ENCODE results near the gene HOXC11.

HOXC11 gene

DNA sequence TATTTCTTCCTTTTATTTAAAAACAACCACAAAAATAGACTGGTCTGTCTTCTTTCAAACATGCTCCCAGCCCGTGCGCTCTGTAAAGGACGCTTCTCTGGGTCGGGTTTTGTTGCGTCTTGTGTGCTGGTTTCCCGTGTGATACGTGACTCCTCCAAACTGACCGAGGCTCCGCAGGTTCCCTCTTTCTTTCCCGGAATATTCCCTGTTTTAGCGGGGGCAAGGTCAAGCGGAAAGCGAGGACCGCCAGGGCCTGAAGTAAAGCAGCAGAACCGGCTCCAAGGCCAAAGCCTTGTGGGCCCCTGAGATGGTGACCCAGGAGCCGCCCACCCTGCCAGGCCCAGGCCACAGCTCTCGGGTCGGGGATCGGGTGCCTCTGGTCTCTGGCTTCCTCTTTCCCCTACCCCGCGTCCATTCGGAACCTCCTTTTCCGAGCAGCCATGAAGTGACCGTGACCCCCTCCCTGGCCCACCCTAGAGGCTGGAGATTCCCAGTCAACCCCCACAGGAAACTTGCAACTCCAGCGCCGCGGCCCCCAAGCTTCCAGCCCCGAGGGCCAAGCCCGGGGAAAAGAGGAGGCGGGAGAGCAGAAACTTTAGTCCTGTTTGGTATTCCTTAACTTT lies 11.1 kb downstream of the HOXC11 start:
- no peak for DNase-seq (ENCODE audit: extremely low read depth, low read depth)
- peak overlapping the region; percentile 20 for H3K4me3 ChIP-seq (replicated peaks; ENCODE audit: low read depth, low read length)
- TF ChIP-seq, protein P1, sequence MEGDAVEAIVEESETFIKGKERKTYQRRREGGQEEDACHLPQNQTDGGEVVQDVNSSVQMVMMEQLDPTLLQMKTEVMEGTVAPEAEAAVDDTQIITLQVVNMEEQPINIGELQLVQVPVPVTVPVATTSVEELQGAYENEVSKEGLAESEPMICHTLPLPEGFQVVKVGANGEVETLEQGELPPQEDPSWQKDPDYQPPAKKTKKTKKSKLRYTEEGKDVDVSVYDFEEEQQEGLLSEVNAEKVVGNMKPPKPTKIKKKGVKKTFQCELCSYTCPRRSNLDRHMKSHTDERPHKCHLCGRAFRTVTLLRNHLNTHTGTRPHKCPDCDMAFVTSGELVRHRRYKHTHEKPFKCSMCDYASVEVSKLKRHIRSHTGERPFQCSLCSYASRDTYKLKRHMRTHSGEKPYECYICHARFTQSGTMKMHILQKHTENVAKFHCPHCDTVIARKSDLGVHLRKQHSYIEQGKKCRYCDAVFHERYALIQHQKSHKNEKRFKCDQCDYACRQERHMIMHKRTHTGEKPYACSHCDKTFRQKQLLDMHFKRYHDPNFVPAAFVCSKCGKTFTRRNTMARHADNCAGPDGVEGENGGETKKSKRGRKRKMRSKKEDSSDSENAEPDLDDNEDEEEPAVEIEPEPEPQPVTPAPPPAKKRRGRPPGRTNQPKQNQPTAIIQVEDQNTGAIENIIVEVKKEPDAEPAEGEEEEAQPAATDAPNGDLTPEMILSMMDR (IDR thresholded peaks at IDR 0.05; ENCODE audit: low read depth, low read length, missing control alignments): no peak

DNA sequence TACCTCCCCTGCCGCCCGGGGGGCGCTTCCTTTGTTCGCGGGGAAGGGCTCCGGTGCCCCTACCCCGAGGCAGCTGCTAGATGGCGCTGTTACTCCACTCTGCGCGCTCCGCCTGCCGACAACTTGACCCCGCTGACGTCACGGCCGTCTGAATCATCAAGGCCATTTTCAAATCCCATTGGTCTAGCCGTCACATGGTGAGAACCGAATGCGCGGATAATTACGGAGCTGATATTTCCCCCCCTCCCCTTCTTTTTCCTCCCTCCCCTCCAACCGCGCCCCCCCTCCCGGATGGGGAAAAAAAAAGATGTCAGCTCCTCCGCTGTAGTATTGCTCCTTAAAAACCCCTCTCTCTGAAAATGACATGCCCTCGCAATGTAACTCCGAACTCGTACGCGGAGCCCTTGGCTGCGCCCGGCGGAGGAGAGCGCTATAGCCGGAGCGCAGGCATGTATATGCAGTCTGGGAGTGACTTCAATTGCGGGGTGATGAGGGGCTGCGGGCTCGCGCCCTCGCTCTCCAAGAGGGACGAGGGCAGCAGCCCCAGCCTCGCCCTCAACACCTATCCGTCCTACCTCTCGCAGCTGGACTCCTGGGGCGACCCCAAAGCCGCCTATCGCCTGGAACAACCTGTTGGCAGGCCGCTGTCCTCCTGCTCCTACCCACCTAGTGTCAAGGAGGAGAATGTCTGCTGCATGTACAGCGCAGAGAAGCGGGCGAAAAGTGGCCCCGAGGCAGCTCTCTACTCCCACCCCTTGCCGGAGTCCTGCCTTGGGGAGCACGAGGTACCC lies 12.2 kb downstream of the HOXC11 start, which contains the start of gene HOXC10:
TSS of gene HOXC10 (plus strand) at position 246 of the 791 bp plus-strand sequence. CDS start at position 360, 114 bp downstream.
- peak; percentile 83 for DNase-seq (ENCODE audit: extremely low read depth, low read depth)
- peak within 1 kb of the TSS; percentile 51 for H3K4me3 ChIP-seq (replicated peaks; ENCODE audit: low read depth, low read length)
- TF ChIP-seq, protein P1 (IDR thresholded peaks at IDR 0.05; ENCODE audit: low read depth, low read length, missing control alignments): peak; percentile 74

DNA sequence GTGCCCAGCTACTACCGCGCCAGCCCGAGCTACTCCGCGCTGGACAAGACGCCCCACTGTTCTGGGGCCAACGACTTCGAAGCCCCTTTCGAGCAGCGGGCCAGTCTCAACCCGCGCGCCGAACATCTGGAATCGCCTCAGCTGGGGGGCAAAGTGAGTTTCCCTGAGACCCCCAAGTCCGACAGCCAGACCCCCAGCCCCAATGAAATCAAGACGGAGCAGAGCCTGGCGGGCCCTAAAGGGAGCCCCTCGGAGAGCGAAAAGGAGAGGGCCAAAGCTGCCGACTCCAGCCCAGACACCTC lies 12.7 kb downstream of the HOXC11 start:
- peak overlapping the region; percentile 51 for H3K4me3 ChIP-seq (replicated peaks; ENCODE audit: low read depth, low read length)
- no peak for DNase-seq (ENCODE audit: extremely low read depth, low read depth)
- TF ChIP-seq, protein P1 (IDR thresholded peaks at IDR 0.05; ENCODE audit: low read depth, low read length, missing control alignments): no peak

DNA sequence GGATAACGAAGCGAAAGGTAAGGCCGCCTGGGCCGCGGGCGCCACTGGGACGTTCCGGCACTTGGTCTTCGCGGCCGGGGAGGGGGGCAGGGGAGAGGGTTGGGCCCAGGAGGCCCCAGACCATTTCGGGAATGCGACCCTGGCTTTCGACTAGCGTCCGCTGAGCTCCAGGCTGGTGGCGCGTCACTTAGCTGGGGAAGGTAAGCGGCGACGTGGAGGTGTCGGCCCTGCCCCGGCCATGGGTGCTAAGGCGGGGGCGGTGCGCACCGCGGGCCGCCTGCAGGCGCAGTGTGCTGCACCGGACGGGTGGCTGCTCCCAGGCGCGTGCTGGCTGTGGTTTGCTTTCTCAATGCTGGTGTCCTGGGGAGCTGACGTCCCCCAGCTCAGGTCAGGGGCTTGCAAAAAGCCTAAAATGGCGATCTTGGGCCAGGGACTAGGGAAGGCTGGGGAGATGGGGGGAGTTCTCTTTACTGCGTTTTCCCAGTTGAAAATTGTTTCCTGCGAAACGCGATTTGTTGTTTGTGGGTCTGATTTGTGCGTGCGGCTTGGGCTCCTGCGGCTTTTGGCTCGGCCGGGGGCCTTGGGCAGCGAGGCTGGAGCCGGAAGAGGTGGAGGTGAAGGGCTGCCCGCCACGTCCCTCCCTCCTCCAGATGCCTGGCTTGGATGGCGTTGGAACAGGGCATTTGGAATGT lies 13.2 kb downstream of the HOXC11 start:
- TF ChIP-seq, protein P1 (IDR thresholded peaks at IDR 0.05; ENCODE audit: low read depth, low read length, missing control alignments): no peak
- no peak for DNase-seq (ENCODE audit: extremely low read depth, low read depth)
- peak overlapping the region; percentile 51 for H3K4me3 ChIP-seq (replicated peaks; ENCODE audit: low read depth, low read length)

DNA sequence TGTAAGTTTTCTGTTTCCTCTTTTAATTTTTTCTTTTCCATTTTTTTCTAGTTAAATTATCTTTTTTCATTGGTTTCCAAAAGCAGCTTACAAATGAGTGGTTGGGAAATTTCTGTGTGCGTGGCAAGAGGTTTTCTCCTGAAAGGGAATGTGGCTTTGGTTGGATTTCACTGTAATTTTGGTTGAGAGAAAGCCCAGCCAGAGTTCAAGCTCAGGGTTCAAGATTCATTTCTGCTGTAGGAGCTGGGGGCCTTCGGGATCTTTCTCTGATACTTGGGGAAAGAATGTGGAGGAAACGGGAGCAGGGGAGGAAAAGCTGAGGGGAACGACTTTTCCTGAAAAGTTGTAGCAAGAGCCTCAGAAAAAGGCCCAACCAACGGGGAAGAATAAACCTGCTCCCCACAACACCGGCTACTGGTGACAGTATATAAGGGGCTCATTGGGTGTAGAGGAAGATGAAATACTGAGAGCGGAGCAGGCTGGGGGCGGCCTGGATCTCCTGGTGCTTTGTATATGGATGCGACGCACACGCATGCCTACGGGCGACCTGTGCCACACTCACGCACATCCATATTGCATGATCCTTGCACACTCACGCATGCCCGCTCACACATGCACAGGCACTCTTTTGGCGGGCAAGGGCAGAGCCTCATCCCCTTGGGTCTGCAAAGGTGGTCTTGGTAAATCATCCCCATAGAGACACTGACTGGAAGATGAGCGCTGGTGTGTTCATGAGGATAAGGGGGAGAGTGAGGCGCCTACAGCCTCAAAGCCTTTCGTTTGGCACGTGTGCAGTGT lies 14.0 kb downstream of the HOXC11 start:
- DNase-seq (ENCODE audit: extremely low read depth, low read depth): no peak
- TF ChIP-seq, protein P1 (IDR thresholded peaks at IDR 0.05; ENCODE audit: low read depth, low read length, missing control alignments): no peak
- H3K4me3 ChIP-seq (replicated peaks; ENCODE audit: low read depth, low read length): peak overlapping the region; percentile 51

DNA sequence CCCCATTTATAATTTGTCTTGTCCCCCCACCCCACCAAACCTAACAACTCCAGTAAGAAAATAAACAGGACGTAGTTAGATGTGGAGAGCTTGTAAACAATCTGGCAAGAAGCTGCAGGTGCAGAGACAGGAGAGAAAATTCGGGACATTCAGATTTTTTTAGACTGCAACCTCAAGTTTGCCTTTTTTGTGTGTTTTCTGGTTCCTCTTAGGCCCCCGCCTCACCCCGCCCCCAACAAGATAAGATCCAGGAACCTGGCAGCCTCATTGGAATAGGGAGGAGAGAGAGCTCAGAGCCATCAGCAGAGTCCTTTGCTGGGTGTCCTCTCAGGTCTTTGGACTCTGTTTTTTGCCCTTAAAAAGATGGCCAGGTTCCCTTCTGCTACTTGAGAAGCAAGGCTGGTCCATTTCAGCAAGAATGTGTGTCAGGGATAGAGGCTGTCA lies 14.9 kb downstream of the HOXC11 start:
- TF ChIP-seq, protein P1 (IDR thresholded peaks at IDR 0.05; ENCODE audit: low read depth, low read length, missing control alignments): no peak
- DNase-seq (ENCODE audit: extremely low read depth, low read depth): no peak
- no peak overlapping the region; the same call in 1 of the 2 replicates for H3K4me3 ChIP-seq (replicated peaks; ENCODE audit: low read depth, low read length)
